Right lobe of liver (tissue), 6 donors: Measurements from ENCODE around the gene TTC38. TPM values are rescaled to one million over a fixed set of nuclear protein-coding genes. Genes with fewer than 3 reads are reported as not detected.

Experiments
- ATAC-seq, 4 donors: fragments of 200-7000 bp; cut with Tn5 transposase; one replicate each; pipeline ENCODE4 v1.9.1; 2020; ENCODE audit warnings: mild to moderate bottlenecking in 4 of 4, moderate library complexity in 4 of 4
- DNase-seq, 3 donors: peaks; one replicate each; pipeline ENCODE4 v3.0.0-alpha.2; 2020
- H3K27ac ChIP-seq, 3 donors: fragments of 200-600 bp; one replicate each; pipeline ENCODE4 v1.8.0; 2022
- H3K27me3 ChIP-seq, 2 donors: fragments of 200-600 bp; one replicate each; pipeline ENCODE4 v1.8.0; 2022
- H3K36me3 ChIP-seq, 4 donors: fragments of 200-600 bp; sonication (generic) in 1 of 4; one replicate each; pipeline versions ENCODE4 v1.5.1 to v1.8.0; 2017 to 2022; ENCODE audit warnings: control low read depth in 1 of 4
- H3K4me1 ChIP-seq, 4 donors: fragments of 200-600 bp; sonication (generic) in 1 of 4; one replicate each; pipeline versions ENCODE4 v1.5.1 to v1.8.0; 2017 to 2022; ENCODE audit warnings: control low read depth in 1 of 4
- H3K4me3 ChIP-seq, 3 donors: fragments of 200-600 bp; one replicate each; pipeline ENCODE4 v1.8.0; 2022
- H3K9me3 ChIP-seq, 4 donors: fragments of 200-600 bp; sonication (generic) in 1 of 4; one replicate each; pipeline versions ENCODE4 v1.5.1 to v1.8.0; 2017 to 2022; ENCODE audit warnings: control low read depth in 1 of 4
- POLR2A ChIP-seq: fragments of 450-650 bp; IDR thresholded peaks from one replicate; pipeline ENCODE4 v1.6.1; 2017; ENCODE audit warnings: antibody characterized with exemption, mild to moderate bottlenecking
- WGBS: methylation state at CpG from one replicate; pipeline ENCODE4 v1.1.6; 2018; ENCODE audit warnings: low coverage, low lambda C conversion rate; ENCODE audit not compliant: insufficient coverage; ENCODE audit errors: missing lambda C conversion rate; 5-methylcytosine and 5-hydroxymethylcytosine counted together
- intact Hi-C, 2 donors: fragments of 100-400 bp; cut with DNase I; formaldehyde crosslinking; loops; one replicate each; pipeline versions ENCODE4 v1.11.2 to v1.14.1; 2022
- total RNA-seq, 6 experiments: library from RNA; depleted of rRNA in 2 of 6; stranded (reverse); fragments of >200 nt in 2 of 6; fragmentation: NEBNext Ultra II Directional in 3 of 6; extraction: Animal tissue kit (Norgen Biotek cat#: 25700) in 3 of 6; gene quantifications; one replicate each; pipeline versions ENCODE4 v1.1.0 to v1.2.4, GENCODE V29; 2016 to 2023
- TF ChIP-seq, protein P1 (sequence below), 4 donors: fragments of 200-600 bp in 3 of 4; fragments of 450-650 bp in 1 of 4; IDR thresholded peaks; one replicate each; pipeline versions ENCODE4 v1.5.1 to v1.8.0; 2016 to 2022; ENCODE audit warnings: antibody characterized with exemption in 4 of 4, mild to moderate bottlenecking in 2 of 4
- donor health status: DM: no; HTN: yes; CAD: no.
- donor health status: DM: no; HTN: no; CAD: no.
- donor health status: DM: no; HTN: no; CAD: no.
- donor health status: DM: no; HTN: yes; CAD: no.
- donor health status: DM: no; HTN: yes; CAD: no.

TTC38 gene
- total RNA-seq, 6 experiments from 2014 or later = 91.1 to 278 (median 195) TPM

DNA sequence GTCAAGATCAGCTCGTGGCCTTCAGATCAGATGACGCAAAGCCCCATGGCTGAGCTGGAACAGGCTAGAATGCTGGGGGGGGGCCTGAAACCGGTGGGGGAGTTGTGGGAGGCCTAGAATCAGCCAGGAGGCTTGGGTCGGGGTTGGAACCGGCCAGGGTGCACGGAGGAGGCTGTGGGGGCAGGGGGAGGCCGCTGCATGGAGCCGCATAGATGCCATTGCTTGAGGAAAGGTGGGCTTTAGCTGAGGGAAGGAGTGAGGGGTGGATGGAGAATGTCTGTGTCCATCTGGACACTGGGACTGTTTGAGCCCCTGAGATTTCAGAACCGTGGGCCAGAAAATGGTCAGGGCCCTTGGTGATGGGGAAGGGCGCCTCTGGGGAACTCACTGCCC, 42.9 kb upstream of the TTC38 start:
- peaks cover 0 to 27% (median 4%) of the 10 kb centered on the region in 4 donors for H3K4me1 ChIP-seq
- H3K27ac ChIP-seq = peak overlapping the region in 1 of 3 donors; percentile 65
- H3K27me3 ChIP-seq = no peaks in the 10 kb centered on the region
- TF ChIP-seq POLR2A = no peak
- DNase-seq = no peak
- peaks cover 0 to 48% (median 27%) of the 10 kb centered on the region in 4 donors for H3K36me3 ChIP-seq
- intact Hi-C loops = no loop called here
- ATAC-seq = peak in 1 of 4 donors; percentile 19
- WGBS = 80% methylated on average over 9 of the region's 10 CpGs
- H3K9me3 ChIP-seq = no peaks in the 10 kb centered on the region
- no peak overlapping the region for H3K4me3 ChIP-seq

DNA sequence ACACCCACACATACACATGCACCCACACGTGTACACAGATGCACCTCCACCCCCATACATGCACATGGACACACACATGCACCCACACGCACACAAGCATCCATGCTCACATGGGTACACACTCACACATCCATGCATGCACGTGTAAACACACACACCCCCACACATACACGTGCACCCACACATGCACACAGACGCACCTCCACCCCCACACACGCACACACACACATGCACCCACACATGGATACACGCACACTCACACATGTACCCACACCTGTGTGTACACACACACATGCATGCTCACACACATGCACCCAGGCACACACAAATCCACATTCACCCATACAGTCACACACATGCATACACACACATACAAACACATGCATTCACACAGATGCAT, 42.2 kb upstream of the TTC38 start:
- peak in 2 of 4 donors; percentile 2 to 25 for ATAC-seq
- H3K9me3 ChIP-seq = no peaks in the 10 kb centered on the region
- 84% methylated on average over 5 of the region's 7 CpGs for WGBS

DNA sequence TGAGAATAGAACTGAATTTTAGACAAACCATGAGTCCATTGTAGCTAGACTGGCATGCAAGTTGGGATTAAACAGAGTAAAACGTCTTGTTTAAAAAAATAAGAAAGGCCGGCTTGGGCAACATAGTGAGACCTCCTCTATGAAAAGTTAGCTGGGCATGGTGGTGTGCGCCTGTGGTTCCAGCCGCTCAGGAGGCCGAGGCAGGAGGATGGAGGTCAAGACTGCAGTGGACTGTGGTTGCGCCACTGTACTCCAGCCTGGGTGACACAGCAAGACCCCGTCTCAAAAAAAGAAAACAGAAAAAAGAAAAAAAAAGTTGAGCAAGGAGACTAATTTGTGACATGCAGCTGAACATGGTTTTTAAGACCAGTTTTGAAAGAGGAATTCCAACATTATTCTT, 41.2 kb upstream of the TTC38 start:
- 83% methylated on average over 5 of the region's 7 CpGs for WGBS
- H3K27ac ChIP-seq = no peak overlapping the region
- DNase-seq = no peak
- no peak overlapping the region for H3K4me3 ChIP-seq
- no peaks in the 10 kb centered on the region for H3K9me3 ChIP-seq
- peaks cover 0 to 35% (median 5%) of the 10 kb centered on the region in 4 donors for H3K4me1 ChIP-seq
- H3K36me3 ChIP-seq = peaks cover 0 to 34% (median 17%) of the 10 kb centered on the region in 4 donors
- no peak for TF ChIP-seq POLR2A
- TF ChIP-seq, protein P1, sequence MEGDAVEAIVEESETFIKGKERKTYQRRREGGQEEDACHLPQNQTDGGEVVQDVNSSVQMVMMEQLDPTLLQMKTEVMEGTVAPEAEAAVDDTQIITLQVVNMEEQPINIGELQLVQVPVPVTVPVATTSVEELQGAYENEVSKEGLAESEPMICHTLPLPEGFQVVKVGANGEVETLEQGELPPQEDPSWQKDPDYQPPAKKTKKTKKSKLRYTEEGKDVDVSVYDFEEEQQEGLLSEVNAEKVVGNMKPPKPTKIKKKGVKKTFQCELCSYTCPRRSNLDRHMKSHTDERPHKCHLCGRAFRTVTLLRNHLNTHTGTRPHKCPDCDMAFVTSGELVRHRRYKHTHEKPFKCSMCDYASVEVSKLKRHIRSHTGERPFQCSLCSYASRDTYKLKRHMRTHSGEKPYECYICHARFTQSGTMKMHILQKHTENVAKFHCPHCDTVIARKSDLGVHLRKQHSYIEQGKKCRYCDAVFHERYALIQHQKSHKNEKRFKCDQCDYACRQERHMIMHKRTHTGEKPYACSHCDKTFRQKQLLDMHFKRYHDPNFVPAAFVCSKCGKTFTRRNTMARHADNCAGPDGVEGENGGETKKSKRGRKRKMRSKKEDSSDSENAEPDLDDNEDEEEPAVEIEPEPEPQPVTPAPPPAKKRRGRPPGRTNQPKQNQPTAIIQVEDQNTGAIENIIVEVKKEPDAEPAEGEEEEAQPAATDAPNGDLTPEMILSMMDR (IDR thresholded peaks at IDR 0.05) = no peak
- intact Hi-C loops = no loop called here
- ATAC-seq = no peak
- H3K27me3 ChIP-seq = no peaks in the 10 kb centered on the region

More for the DNA sequence above, 42.2 kb upstream of the TTC38 start:
- DNase-seq = no peak
- H3K4me1 ChIP-seq = peaks cover 0 to 34% (median 5%) of the 10 kb centered on the region in 4 donors
- intact Hi-C loops = no loop called here
- no peaks in the 10 kb centered on the region for H3K27me3 ChIP-seq
- no peak overlapping the region for H3K27ac ChIP-seq
- TF ChIP-seq, protein P1 (IDR thresholded peaks at IDR 0.05) = no peak
- no peak for TF ChIP-seq POLR2A
- no peak overlapping the region for H3K4me3 ChIP-seq
- H3K36me3 ChIP-seq = peaks cover 0 to 41% (median 20%) of the 10 kb centered on the region in 4 donors

DNA sequence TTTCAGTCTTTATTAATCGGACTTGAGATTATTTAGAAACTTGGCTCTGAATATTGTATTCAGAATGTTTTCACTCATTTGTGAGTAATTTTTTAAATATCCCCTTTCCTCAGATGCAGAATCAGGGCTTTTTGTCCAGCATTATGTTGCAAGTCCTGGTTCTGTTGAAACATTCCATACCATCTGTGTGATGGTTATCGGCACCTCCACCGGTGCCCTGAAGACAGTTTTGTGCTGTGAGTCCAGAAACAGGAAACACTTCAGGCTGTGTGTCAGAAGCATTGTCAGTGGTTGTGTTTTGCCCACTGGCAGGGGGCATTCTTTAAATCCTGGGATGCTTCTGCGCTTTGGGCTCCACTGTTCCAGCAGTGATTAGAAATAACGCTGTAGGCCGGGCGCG, 38.1 kb upstream of the TTC38 start:
- H3K27me3 ChIP-seq = no peaks in the 10 kb centered on the region
- peaks cover 0 to 29% (median 5%) of the 10 kb centered on the region in 4 donors for H3K4me1 ChIP-seq
- peaks cover 0 to 45% (median 17%) of the 10 kb centered on the region in 4 donors for H3K36me3 ChIP-seq
- no peaks in the 10 kb centered on the region for H3K9me3 ChIP-seq
- WGBS = 67% methylated on average over 3 of the region's 8 CpGs
- no peak for ATAC-seq
- H3K4me3 ChIP-seq = no peak overlapping the region
- TF ChIP-seq, protein P1 (IDR thresholded peaks at IDR 0.05) = no peak
- no peak for TF ChIP-seq POLR2A
- no peak for DNase-seq
- H3K27ac ChIP-seq = no peak overlapping the region
- intact Hi-C loops = loop anchor here in 1 of 2 donors (10.0 kb wide), 1 partner anchor 55 kb away; no protein-coding TSS in a partner anchor

DNA sequence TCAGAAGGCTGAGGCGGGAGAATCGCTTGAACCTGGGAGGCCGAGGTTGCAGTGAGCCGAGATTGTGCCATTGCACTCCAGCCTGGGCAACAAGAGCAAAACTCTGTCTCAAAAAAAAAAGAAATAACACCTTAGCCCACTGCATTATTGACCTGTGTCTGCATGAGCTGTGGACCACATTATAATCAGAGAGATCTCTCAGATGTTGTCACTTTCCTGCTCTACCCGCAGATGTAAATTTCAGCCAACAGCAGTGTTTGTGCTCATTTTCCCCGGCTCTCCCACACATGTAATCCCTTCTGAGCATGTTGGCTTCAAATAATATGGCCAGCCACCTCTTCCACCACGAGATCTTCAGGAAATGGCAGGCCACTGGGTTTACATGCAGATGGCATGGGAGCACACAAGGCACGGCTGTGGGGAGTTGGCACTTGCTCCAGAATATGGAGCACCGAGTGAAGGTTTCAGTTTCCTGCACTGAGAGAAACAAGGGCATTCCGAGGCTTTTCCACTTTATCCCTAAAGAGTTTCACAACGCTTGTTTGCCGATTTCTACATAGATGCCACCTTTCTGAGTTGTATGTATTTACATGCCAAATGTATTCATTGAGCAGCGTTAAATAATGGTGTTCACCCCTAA, 37.4 kb upstream of the TTC38 start:
- Histone ChIP-seq H3K4me1 (peaks cover 0 to 29% (median 5%) of the 10 kb centered on the region in 4 donors), H3K36me3 (peaks cover 0 to 51% (median 21%) of the 10 kb centered on the region in 4 donors), H3K9me3 (no peaks in the 10 kb centered on the region), H3K27ac (no peak overlapping the region), H3K4me3 (no peak overlapping the region), H3K27me3 (no peaks in the 10 kb centered on the region)
- ATAC-seq = peak; percentile 56 to 74 (median 71)
- no peak for DNase-seq
- TF ChIP-seq POLR2A = no peak
- TF ChIP-seq, protein P1 (IDR thresholded peaks at IDR 0.05) = no peak
- WGBS = 43% methylated on average over 12 of the region's 13 CpGs
- intact Hi-C loops = loop anchor here in 1 of 2 donors (10.0 kb wide), 1 partner anchor 54 kb away; no protein-coding TSS in a partner anchor
